ENCODE data around the gene API5. TPM values are rescaled to one million over a fixed set of nuclear protein-coding genes. Genes with fewer than 3 reads are reported as not detected.

The API5 gene
- total RNA-seq, 2 experiments from 2014 or later = 67.8 to 70.3 TPM

GRCh38 chr11:43298397-43298796 lies 13.4 kb upstream of the API5 start:
- H3K9me3 ChIP-seq (ENCODE audit: control insufficient read depth in 1 of 2, insufficient read depth in 1 of 2, low read length in 2 of 2) = peaks cover 8 to 12% of the 10 kb centered on the region in 2 experiments
- peaks cover 51% of the 10 kb centered on the region for H3K27me3 Mint-ChIP-seq
- peaks cover 4 to 5% of the 10 kb centered on the region in 2 experiments for H3K27me3 ChIP-seq (ENCODE audit: control insufficient read depth in 1 of 2, insufficient read depth in 2 of 2, low read length in 2 of 2)
- POLR2A ChIA-PET = no interaction called here
- no peaks in the 10 kb centered on the region for H3K36me3 ChIP-seq (ENCODE audit: insufficient read depth, low read length)
- H3K4me1 Mint-ChIP-seq (ENCODE audit: low read depth) = no peaks in the 10 kb centered on the region
- H3K4me1 ChIP-seq (ENCODE audit: insufficient read depth, low read length) = no peaks in the 10 kb centered on the region
- H3K4me3 Mint-ChIP-seq = no peak overlapping the region
- DNase-seq (no peak), ATAC-seq (ENCODE audit: poor library complexity) (no peak)
- no peak overlapping the region for H3K27ac Mint-ChIP-seq
- CTCF ChIA-PET = interaction anchor here (0.6 to 0.7 kb wide), 2 partner anchors 13 to 1098 kb away, joined by 3 read pairs; partner anchors contain the start of gene API5
- H3K27ac ChIP-seq (ENCODE audit: low read depth in 1 of 2, low read length in 2 of 2) = no peak overlapping the region
- H3K36me3 Mint-ChIP-seq (ENCODE audit: low read depth) = no peaks in the 10 kb centered on the region
- no peak for TF ChIP-seq CTCF (IDR thresholded peaks at IDR 0.05)
- H3K9me3 Mint-ChIP-seq = peaks cover 19% of the 10 kb centered on the region
- no peak overlapping the region for H3K4me3 ChIP-seq (ENCODE audit: low read length)
- intact Hi-C loops (cut with DNase I, micrococcal nuclease) = no loop called here

GRCh38 chr11:43315966-43316365 lies 4.2 kb downstream of the API5 start:
- Histone ChIP-seq H3K27ac (ENCODE audit: low read depth in 1 of 2, low read length in 2 of 2) (no peak overlapping the region), H3K27me3 (ENCODE audit: control insufficient read depth in 1 of 2, insufficient read depth in 2 of 2, low read length in 2 of 2) (no peaks in the 10 kb centered on the region), H3K36me3 (ENCODE audit: insufficient read depth, low read length) (peaks cover 25% of the 10 kb centered on the region), H3K4me3 (ENCODE audit: low read length) (no peak overlapping the region), H3K9me3 (ENCODE audit: control insufficient read depth in 1 of 2, insufficient read depth in 1 of 2, low read length in 2 of 2) (no peaks in the 10 kb centered on the region), H3K4me1 (ENCODE audit: insufficient read depth, low read length) (peaks cover 24% of the 10 kb centered on the region)
- CTCF ChIA-PET = no interaction called here
- Mint-ChIP-seq H3K4me1 (ENCODE audit: low read depth) (peaks cover 63% of the 10 kb centered on the region), H3K4me3 (no peak overlapping the region), H3K27ac (peak overlapping the region; percentile 69), H3K27me3 (no peaks in the 10 kb centered on the region), H3K36me3 (ENCODE audit: low read depth) (peaks cover 57% of the 10 kb centered on the region), H3K9me3 (no peaks in the 10 kb centered on the region)
- intact Hi-C loops (cut with DNase I, micrococcal nuclease) = no loop called here
- ATAC-seq (ENCODE audit: poor library complexity) (no peak), DNase-seq (no peak)
- TF ChIP-seq CTCF (IDR thresholded peaks at IDR 0.05) = no peak
- POLR2A ChIA-PET = no interaction called here

- H3K4me1 ChIP-seq (ENCODE audit: insufficient read depth, low read length) = peaks cover 22% of the 10 kb centered on the region
- Mint-ChIP-seq H3K9me3 (no peaks in the 10 kb centered on the region), H3K27me3 (no peaks in the 10 kb centered on the region), H3K36me3 (ENCODE audit: low read depth) (peaks cover 60% of the 10 kb centered on the region), H3K4me3 (no peak overlapping the region), H3K4me1 (ENCODE audit: low read depth) (peaks cover 60% of the 10 kb centered on the region), H3K27ac (peak overlapping the region; percentile 69)
- H3K27ac ChIP-seq (ENCODE audit: low read depth in 1 of 2, low read length in 2 of 2) = no peak overlapping the region
- peak in 2 of 14 experiments; percentile 11 to 37 for DNase-seq
- no peak for ATAC-seq (ENCODE audit: poor library complexity)
- no peaks in the 10 kb centered on the region for H3K27me3 ChIP-seq (ENCODE audit: control insufficient read depth in 1 of 2, insufficient read depth in 2 of 2, low read length in 2 of 2)
- intact Hi-C loops (cut with DNase I, micrococcal nuclease) = no loop called here
- TF ChIP-seq CTCF (IDR thresholded peaks at IDR 0.05) = no peak
- H3K4me3 ChIP-seq (ENCODE audit: low read length) = no peak overlapping the region
- ChIA-PET CTCF (no interaction called here), POLR2A (interaction anchor here (0.8 kb wide), 1 partner anchor 364 kb away, joined by 3 read pairs; the partner anchor contains the start of gene HSD17B12)
- H3K9me3 ChIP-seq (ENCODE audit: control insufficient read depth in 1 of 2, insufficient read depth in 1 of 2, low read length in 2 of 2) = no peaks in the 10 kb centered on the region
- H3K36me3 ChIP-seq (ENCODE audit: insufficient read depth, low read length) = peaks cover 29% of the 10 kb centered on the region
Measured at GRCh38 chr11:43316451-43316850, 4.7 kb downstream of the API5 start.
